Heart right ventricle (tissue), 16 donors: ENCODE data around the gene TH. TPM values are rescaled to one million over a fixed set of nuclear protein-coding genes. Genes with fewer than 3 reads are reported as not detected.

ENCODE experiments used
- ATAC-seq, 8 donors: fragments of 200-7000 bp; cut with Tn5 transposase; one replicate each; pipeline ENCODE4 v1.9.1; 2020; ENCODE audit warnings: mild to moderate bottlenecking in 8 of 8, moderate library complexity in 8 of 8, moderate number of reproducible peaks in 1 of 8
- DNase-seq, 2 donors: peaks; one replicate each; pipeline ENCODE4 v3.0.0-alpha.2; 2020
- H3K27ac ChIP-seq, 10 donors: fragments of 200-600 bp; sonication (generic) in 2 of 10; one replicate each; pipeline versions ENCODE4 v1.5.0 to v1.8.0; 2020 to 2022; ENCODE audit warnings: mild to moderate bottlenecking in 3 of 10
- H3K27me3 ChIP-seq, 7 donors: fragments of 200-600 bp; one replicate each; pipeline ENCODE4 v1.8.0; 2021 to 2022; ENCODE audit warnings: mild to moderate bottlenecking in 2 of 7
- H3K36me3 ChIP-seq, 9 donors: fragments of 200-600 bp; sonication (generic) in 1 of 9; one replicate each; pipeline versions ENCODE4 v1.5.0 to v1.8.0; 2020 to 2022; ENCODE audit warnings: mild to moderate bottlenecking in 2 of 9
- H3K4me1 ChIP-seq, 9 donors: fragments of 200-600 bp; sonication (generic) in 1 of 9; one replicate each; pipeline versions ENCODE4 v1.5.0 to v1.8.0; 2020 to 2022; ENCODE audit warnings: mild to moderate bottlenecking in 4 of 9
- H3K4me3 ChIP-seq, 10 donors: fragments of 200-600 bp; sonication (generic) in 2 of 10; one replicate each; pipeline versions ENCODE4 v1.5.0 to v1.8.0; 2020 to 2022; ENCODE audit warnings: mild to moderate bottlenecking in 7 of 10, moderate library complexity in 2 of 10
- H3K9me3 ChIP-seq, 11 donors: fragments of 200-600 bp in 10 of 11; sonication (generic) in 2 of 11; one replicate each; pipeline versions ENCODE4 v1.5.0 to v1.8.0; 2013 to 2022; ENCODE audit warnings: mild to moderate bottlenecking in 2 of 11, control low read depth in 1 of 11, moderate library complexity in 1 of 11
- CTCF ChIP-seq, 9 donors: fragments of 200-600 bp; sonication (generic) in 2 of 9; IDR thresholded peaks; one replicate each; pipeline versions ENCODE4 v1.5.0 to v1.8.0; 2021 to 2022; ENCODE audit warnings: antibody characterized with exemption in 9 of 9, mild to moderate bottlenecking in 5 of 9, moderate library complexity in 1 of 9
- WGBS, 2 donors: extraction: QIAGEN DNeasy Blood & Tissue Kit; methylation state at CpG; one replicate each; pipeline ENCODE4 v1.1.7; 2013; ENCODE audit warnings: inconsistent platforms in 1 of 2; 5-methylcytosine and 5-hydroxymethylcytosine counted together
- intact Hi-C, 10 donors: fragments of 100-400 bp; cut with DNase I; formaldehyde crosslinking; loops; one replicate each; pipeline versions ENCODE4 v1.11.1 to v1.14.2; 2022
- polyA plus RNA-seq, 2 donors: library from polyadenylated mRNA; stranded (reverse); fragments of 200-250 nt; gene quantifications; one replicate each; pipeline ENCODE4 v1.2.3, GENCODE V29; 2013
- total RNA-seq, 10 donors: library from RNA; stranded (reverse); fragmentation: NEBNext Ultra II Directional in 3 of 10; extraction: Animal tissue kit (Norgen Biotek cat#: 25700) in 3 of 10; gene quantifications; one replicate each; pipeline versions ENCODE4 v1.2.1 to v1.2.4, GENCODE V29; 2021 to 2023
- donor health status: Arrhythmogenic right ventricular cardiomyopathy.
- donor health status: ischemic (EF 13 %, LVEDD 7.1; RV severe dilation, severe dysfunction).
- donor health status: healthy with polysubstance abuse.
- donor health status: DM: no; HTN: yes; CAD: no.
- donor health status: DM: no; HTN: no; CAD: no.
- donor health status: ischemic (EF 25% LVEDD 6.9; RV normal size, moderate dysfunction).
- donor health status: ischemic (EF 25% LVEDD 5.7; RV mildly dilated, moderate dysfunction).
- donor health status: healthy.
- donor health status: DM: yes; HTN: yes; CAD: no.
- donor health status: Ischemic cardiomyopathy.
- donor health status: ischemic (EF 35%, LVEDD 5.7; RV mildly dilated, moderate dysfunction).
- donor health status: nonischemic (EF 11% LVEDD 7.7; RV severe dilation, severe dysfunction).
- donor health status: DM: yes; HTN: yes; CAD: no.
- donor health status: PGD.
- donor health status: ischemic (EF 29% LVEDD 5.4; RV normal size, mild dysfunction).
- donor health status: nonischemic (EF 23%, LVEDD 6.1; RV moderate dilation, normal function).

The TH gene
- total and polyA plus RNA-seq, 12 donors = 0.14 to 0.15 TPM; not detected in 10

- no peak overlapping the region for H3K4me3 ChIP-seq
- peaks cover 0 to 28% (median 9%) of the 10 kb centered on the region in 7 donors for H3K27me3 ChIP-seq
- peaks cover 0 to 4% (median 0%) of the 10 kb centered on the region in 9 donors for H3K4me1 ChIP-seq
- intact Hi-C loops = no loop called here
- DNase-seq (no peak), ATAC-seq (no peak)
- H3K36me3 ChIP-seq = no peaks in the 10 kb centered on the region
- no peaks in the 10 kb centered on the region for H3K9me3 ChIP-seq
- 86 to 89% methylated on average over 32 to 34 of the region's 34 CpGs for WGBS, 2 donors
- TF ChIP-seq CTCF (IDR thresholded peaks at IDR 0.05) = no peak
- no peak overlapping the region for H3K27ac ChIP-seq
These were observed 44.2 kb upstream of the TH start for GRCh38 chr11:2215561-2216399.

DNA sequence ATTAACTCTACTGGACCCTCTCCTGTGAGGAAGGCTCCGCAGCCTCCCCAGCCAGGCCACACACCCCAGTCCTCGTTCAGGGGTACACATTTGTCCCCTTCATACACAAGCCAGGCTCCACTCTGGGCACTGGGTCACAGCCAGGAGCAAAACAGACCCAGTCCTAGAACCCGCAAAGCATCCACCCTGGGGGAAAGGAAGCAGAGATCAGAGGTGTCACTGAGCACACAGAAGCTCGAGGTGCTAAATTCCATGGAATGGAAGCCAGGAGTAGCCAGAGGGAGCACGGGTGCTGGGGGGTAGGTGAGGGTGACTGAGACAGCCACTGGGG lies 43.6 kb upstream of the TH start:
- Histone ChIP-seq H3K9me3 (no peaks in the 10 kb centered on the region), H3K27ac (no peak overlapping the region), H3K27me3 (peaks cover 0 to 29% (median 9%) of the 10 kb centered on the region in 7 donors), H3K36me3 (no peaks in the 10 kb centered on the region), H3K4me3 (no peak overlapping the region), H3K4me1 (peaks cover 0 to 4% (median 0%) of the 10 kb centered on the region in 9 donors)
- WGBS, 2 donors = 82 to 88% methylated on average over 5 of the region's 5 CpGs
- no peak for DNase-seq
- no peak for TF ChIP-seq CTCF (IDR thresholded peaks at IDR 0.05)
- no peak for ATAC-seq
- intact Hi-C loops = no loop called here

- DNase-seq = no peak
- H3K27ac ChIP-seq = no peak overlapping the region
- WGBS, 2 donors = 77 to 78% methylated on average over 28 of the region's 28 CpGs
- H3K9me3 ChIP-seq = no peaks in the 10 kb centered on the region
- H3K4me3 ChIP-seq = no peak overlapping the region
- no peak for TF ChIP-seq CTCF (IDR thresholded peaks at IDR 0.05)
- peaks cover 0 to 4% (median 0%) of the 10 kb centered on the region in 9 donors for H3K4me1 ChIP-seq
- peaks cover 0 to 34% (median 9%) of the 10 kb centered on the region in 7 donors for H3K27me3 ChIP-seq
- intact Hi-C loops = no loop called here
- no peak for ATAC-seq
- no peaks in the 10 kb centered on the region for H3K36me3 ChIP-seq
These were observed 43.1 kb upstream of the TH start for GRCh38 chr11:2214527-2215229.

- 81 to 82% methylated on average over 11 of the region's 11 CpGs for WGBS, 2 donors
- intact Hi-C loops = no loop called here
- Histone ChIP-seq H3K9me3 (no peaks in the 10 kb centered on the region), H3K36me3 (no peaks in the 10 kb centered on the region), H3K27ac (no peak overlapping the region), H3K4me3 (no peak overlapping the region), H3K27me3 (peaks cover 0 to 36% (median 9%) of the 10 kb centered on the region in 7 donors), H3K4me1 (peaks cover 0 to 4% (median 0%) of the 10 kb centered on the region in 9 donors)
- TF ChIP-seq CTCF (IDR thresholded peaks at IDR 0.05) = no peak
- DNase-seq (no peak), ATAC-seq (no peak)
These were observed 42.4 kb upstream of the TH start for GRCh38 chr11:2213890-2214526.
